ENCODE results near the gene TNNT2. TPM values are rescaled to one million over a fixed set of nuclear protein-coding genes. Genes with fewer than 3 reads are reported as not detected.

The TNNT2 gene
- total and polyA plus RNA-seq, 2 of the 13 experiments (the other 11 are each of a cell fraction or from before 2014, with no cell fraction given), result 0.20 to 0.63 TPM

DNA sequence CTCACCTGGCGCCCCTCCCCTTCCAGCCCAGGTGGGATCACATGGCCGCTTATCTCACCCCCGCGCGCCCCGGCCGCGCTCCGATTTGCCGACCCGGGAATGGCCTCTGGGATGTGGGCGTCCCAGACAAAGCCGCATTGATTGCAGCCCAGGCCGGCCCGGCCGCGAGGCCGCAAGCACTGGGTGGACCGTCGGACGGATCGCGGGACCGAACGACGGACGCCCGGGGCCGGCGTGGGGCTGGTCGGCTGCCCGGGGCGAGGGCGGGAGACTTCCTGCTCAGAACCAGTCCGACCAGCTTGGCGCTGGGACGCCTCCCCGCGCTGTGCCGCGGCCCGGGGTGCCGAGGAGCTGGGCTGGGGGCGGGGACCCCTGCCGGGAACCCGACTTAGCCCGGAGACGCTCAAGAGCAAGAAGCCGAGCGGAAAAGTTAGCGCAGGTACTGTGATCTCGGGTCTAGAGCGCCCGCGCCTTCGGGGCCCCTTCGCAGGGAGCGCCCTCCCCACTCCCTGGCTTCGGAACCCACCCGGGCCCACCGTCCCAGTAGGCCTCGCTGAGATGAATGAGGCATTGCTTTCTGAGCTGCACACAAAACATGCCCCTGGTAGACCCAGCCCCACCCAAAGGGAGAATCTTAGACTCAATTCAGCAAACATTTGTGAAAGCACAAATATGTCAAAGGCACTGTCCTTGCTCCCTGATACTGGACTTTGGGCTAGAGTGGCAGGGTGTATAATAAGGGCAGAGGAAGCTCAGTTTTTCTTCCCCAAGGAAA is 22.1 kb upstream of the TNNT2 start (continued):
- TF ChIP-seq, protein P1, sequence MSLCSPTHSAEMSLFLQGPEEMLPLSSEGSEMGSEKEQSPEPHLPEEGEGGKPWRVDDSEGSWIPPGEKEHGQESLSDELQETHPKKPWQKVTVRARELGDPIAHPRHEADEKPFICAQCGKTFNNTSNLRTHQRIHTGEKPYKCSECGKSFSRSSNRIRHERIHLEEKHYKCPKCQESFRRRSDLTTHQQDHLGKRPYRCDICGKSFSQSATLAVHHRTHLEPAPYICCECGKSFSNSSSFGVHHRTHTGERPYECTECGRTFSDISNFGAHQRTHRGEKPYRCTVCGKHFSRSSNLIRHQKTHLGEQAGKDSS (CRISPR knock-in tag; IDR thresholded peaks at IDR 0.05; ENCODE audit: borderline replicate concordance, low read depth), result peak; percentile 70; the same call in 1 of the 2 replicates
- TF ChIP-seq, protein P2, sequence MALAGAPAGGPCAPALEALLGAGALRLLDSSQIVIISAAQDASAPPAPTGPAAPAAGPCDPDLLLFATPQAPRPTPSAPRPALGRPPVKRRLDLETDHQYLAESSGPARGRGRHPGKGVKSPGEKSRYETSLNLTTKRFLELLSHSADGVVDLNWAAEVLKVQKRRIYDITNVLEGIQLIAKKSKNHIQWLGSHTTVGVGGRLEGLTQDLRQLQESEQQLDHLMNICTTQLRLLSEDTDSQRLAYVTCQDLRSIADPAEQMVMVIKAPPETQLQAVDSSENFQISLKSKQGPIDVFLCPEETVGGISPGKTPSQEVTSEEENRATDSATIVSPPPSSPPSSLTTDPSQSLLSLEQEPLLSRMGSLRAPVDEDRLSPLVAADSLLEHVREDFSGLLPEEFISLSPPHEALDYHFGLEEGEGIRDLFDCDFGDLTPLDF (CRISPR knock-in tag; IDR thresholded peaks at IDR 0.05), result peak; percentile 47; the same call in 1 of the 2 replicates
- TF ChIP-seq HHEX (CRISPR knock-in tag; IDR thresholded peaks at IDR 0.05), result no peak
- peak; percentile 49; the same call in 1 of the 2 replicates for TF ChIP-seq FOXC1 (CRISPR knock-in tag; IDR thresholded peaks at IDR 0.05; ENCODE audit: borderline replicate concordance)
- TF ChIP-seq, protein P3, sequence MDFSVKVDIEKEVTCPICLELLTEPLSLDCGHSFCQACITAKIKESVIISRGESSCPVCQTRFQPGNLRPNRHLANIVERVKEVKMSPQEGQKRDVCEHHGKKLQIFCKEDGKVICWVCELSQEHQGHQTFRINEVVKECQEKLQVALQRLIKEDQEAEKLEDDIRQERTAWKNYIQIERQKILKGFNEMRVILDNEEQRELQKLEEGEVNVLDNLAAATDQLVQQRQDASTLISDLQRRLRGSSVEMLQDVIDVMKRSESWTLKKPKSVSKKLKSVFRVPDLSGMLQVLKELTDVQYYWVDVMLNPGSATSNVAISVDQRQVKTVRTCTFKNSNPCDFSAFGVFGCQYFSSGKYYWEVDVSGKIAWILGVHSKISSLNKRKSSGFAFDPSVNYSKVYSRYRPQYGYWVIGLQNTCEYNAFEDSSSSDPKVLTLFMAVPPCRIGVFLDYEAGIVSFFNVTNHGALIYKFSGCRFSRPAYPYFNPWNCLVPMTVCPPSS (IDR thresholded peaks at IDR 0.05), result no peak
- TF ChIP-seq, protein P4, sequence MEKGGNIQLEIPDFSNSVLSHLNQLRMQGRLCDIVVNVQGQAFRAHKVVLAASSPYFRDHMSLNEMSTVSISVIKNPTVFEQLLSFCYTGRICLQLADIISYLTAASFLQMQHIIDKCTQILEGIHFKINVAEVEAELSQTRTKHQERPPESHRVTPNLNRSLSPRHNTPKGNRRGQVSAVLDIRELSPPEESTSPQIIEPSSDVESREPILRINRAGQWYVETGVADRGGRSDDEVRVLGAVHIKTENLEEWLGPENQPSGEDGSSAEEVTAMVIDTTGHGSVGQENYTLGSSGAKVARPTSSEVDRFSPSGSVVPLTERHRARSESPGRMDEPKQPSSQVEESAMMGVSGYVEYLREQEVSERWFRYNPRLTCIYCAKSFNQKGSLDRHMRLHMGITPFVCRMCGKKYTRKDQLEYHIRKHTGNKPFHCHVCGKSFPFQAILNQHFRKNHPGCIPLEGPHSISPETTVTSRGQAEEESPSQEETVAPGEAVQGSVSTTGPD (CRISPR knock-in tag; IDR thresholded peaks at IDR 0.05), result no peak
- TF ChIP-seq, protein P5, sequence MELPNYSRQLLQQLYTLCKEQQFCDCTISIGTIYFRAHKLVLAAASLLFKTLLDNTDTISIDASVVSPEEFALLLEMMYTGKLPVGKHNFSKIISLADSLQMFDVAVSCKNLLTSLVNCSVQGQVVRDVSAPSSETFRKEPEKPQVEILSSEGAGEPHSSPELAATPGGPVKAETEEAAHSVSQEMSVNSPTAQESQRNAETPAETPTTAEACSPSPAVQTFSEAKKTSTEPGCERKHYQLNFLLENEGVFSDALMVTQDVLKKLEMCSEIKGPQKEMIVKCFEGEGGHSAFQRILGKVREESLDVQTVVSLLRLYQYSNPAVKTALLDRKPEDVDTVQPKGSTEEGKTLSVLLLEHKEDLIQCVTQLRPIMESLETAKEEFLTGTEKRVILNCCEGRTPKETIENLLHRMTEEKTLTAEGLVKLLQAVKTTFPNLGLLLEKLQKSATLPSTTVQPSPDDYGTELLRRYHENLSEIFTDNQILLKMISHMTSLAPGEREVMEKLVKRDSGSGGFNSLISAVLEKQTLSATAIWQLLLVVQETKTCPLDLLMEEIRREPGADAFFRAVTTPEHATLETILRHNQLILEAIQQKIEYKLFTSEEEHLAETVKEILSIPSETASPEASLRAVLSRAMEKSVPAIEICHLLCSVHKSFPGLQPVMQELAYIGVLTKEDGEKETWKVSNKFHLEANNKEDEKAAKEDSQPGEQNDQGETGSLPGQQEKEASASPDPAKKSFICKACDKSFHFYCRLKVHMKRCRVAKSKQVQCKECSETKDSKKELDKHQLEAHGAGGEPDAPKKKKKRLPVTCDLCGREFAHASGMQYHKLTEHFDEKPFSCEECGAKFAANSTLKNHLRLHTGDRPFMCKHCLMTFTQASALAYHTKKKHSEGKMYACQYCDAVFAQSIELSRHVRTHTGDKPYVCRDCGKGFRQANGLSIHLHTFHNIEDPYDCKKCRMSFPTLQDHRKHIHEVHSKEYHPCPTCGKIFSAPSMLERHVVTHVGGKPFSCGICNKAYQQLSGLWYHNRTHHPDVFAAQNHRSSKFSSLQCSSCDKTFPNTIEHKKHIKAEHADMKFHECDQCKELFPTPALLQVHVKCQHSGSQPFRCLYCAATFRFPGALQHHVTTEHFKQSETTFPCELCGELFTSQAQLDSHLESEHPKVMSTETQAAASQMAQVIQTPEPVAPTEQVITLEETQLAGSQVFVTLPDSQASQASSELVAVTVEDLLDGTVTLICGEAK (IDR thresholded peaks at IDR 0.05), result no peak
- TF ChIP-seq, protein P5 (CRISPR knock-in tag; IDR thresholded peaks at IDR 0.05), result no peak; the same call in 1 of the 2 replicates
- TF ChIP-seq, protein P6, sequence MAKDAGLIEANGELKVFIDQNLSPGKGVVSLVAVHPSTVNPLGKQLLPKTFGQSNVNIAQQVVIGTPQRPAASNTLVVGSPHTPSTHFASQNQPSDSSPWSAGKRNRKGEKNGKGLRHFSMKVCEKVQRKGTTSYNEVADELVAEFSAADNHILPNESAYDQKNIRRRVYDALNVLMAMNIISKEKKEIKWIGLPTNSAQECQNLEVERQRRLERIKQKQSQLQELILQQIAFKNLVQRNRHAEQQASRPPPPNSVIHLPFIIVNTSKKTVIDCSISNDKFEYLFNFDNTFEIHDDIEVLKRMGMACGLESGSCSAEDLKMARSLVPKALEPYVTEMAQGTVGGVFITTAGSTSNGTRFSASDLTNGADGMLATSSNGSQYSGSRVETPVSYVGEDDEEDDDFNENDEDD (CRISPR knock-in tag; IDR thresholded peaks at IDR 0.05; ENCODE audit: borderline replicate concordance), result peak; percentile 72; the same call in 1 of the 2 replicates
- TF ChIP-seq HNRNPLL (IDR thresholded peaks at IDR 0.05; ENCODE audit: low read depth, low read length, poor library complexity, severe bottlenecking), result peak; percentile 39
- peak; percentile 13; the same call in 1 of the 2 replicates for TF ChIP-seq KLF12 (CRISPR knock-in tag; IDR thresholded peaks at IDR 0.05; ENCODE audit: borderline replicate concordance)
